Keratinocyte (primary cell): ENCODE measurements around the gene FXYD1. TPM values are rescaled to one million over a fixed set of nuclear protein-coding genes. Genes with fewer than 3 reads are reported as not detected.

Experiments
- DNase-seq: peaks from one replicate; pipeline ENCODE4 v3.0.0-alpha.2; 2011; ENCODE audit warnings: low read depth, missing footprints, low spot score
- FAIRE-seq: peaks from 2 replicates; lab custom pipeline; 2011; peaks lifted over from hg19 to GRCh38; lab: Jason Lieb, UNC
- H2AFZ ChIP-seq: 2 replicates; pipeline ENCODE4 v1.6.0; 2012; ENCODE audit warnings: low read length, control low read depth, inconsistent platforms; ENCODE audit not compliant: control insufficient read depth
- H3K27ac ChIP-seq: 2 replicates; pipeline ENCODE4 v1.5.1; 2011; ENCODE audit warnings: low read length; ENCODE audit not compliant: control insufficient read depth, insufficient read depth
- H3K27me3 ChIP-seq: 3 replicates; pipeline ENCODE4 v1.6.0; 2011; ENCODE audit warnings: low read length; ENCODE audit not compliant: control insufficient read depth, insufficient read depth; ENCODE audit errors: extremely low read depth
- H3K36me3 ChIP-seq, 2 experiments: 2 replicates in 1 of 2; 3 replicates in 1 of 2; pipeline ENCODE4 v1.5.1; 2011; ENCODE audit warnings: low read length in 2 of 2, mild to moderate bottlenecking in 1 of 2; ENCODE audit not compliant: control insufficient read depth in 2 of 2, insufficient read depth in 2 of 2; ENCODE audit errors: extremely low read depth in 1 of 2
- H3K4me1 ChIP-seq: 3 replicates; pipeline ENCODE4 v1.5.1; 2011; ENCODE audit warnings: low read length; ENCODE audit not compliant: control insufficient read depth, insufficient read depth; ENCODE audit errors: extremely low read depth
- H3K4me2 ChIP-seq: 3 replicates; pipeline ENCODE4 v1.6.0; 2011; ENCODE audit warnings: low read depth, low read length; ENCODE audit not compliant: control insufficient read depth, insufficient read depth; ENCODE audit errors: extremely low read depth
- H3K4me3 ChIP-seq, 3 experiments: fragments of 200-600 bp in 1 of 3; sonication (generic) in 1 of 3; 2 replicates in 2 of 3; 3 replicates in 1 of 3; pipeline ENCODE4 v1.5.1; 2011 to 2016; ENCODE audit warnings: low read length in 3 of 3, mild to moderate bottlenecking in 3 of 3, control low read depth in 2 of 3, inconsistent platforms in 1 of 3, low read depth in 1 of 3, mixed read lengths in 1 of 3, mixed run types in 1 of 3, moderate library complexity in 1 of 3; ENCODE audit not compliant: control insufficient read depth in 2 of 3, insufficient read depth in 2 of 3; ENCODE audit errors: extremely low read depth in 1 of 3
- H3K79me2 ChIP-seq: 2 replicates; pipeline ENCODE4 v1.6.0; 2012; ENCODE audit warnings: low read length; ENCODE audit not compliant: control insufficient read depth, insufficient read depth
- H3K9ac ChIP-seq: 3 replicates; pipeline ENCODE4 v1.6.0; 2011; ENCODE audit warnings: low read length; ENCODE audit not compliant: control insufficient read depth, insufficient read depth; ENCODE audit errors: extremely low read depth
- H3K9me1 ChIP-seq: 3 replicates; pipeline ENCODE4 v1.6.0; 2011; ENCODE audit warnings: low read length; ENCODE audit not compliant: control insufficient read depth, insufficient read depth; ENCODE audit errors: extremely low read depth
- H3K9me3 ChIP-seq: 2 replicates; pipeline ENCODE4 v1.5.1; 2012; ENCODE audit warnings: low read depth, low read length; ENCODE audit not compliant: control insufficient read depth
- H4K20me1 ChIP-seq: 3 replicates; pipeline ENCODE4 v1.6.0; 2011; ENCODE audit warnings: low read length; ENCODE audit not compliant: control insufficient read depth, insufficient read depth; ENCODE audit errors: extremely low read depth
- CTCF ChIP-seq, 3 experiments: IDR thresholded peaks in 1 of 3; conservative IDR thresholded peaks in 1 of 3; optimal IDR thresholded peaks in 1 of 3; 2 replicates in 2 of 3; 3 replicates in 1 of 3; pipeline versions ENCODE3 to v1.5.1; 2011; ENCODE audit warnings: low read length in 3 of 3, mild to moderate bottlenecking in 3 of 3, moderate library complexity in 2 of 3, control low read depth in 1 of 3, inconsistent platforms in 1 of 3; ENCODE audit not compliant: insufficient read depth in 2 of 3; ENCODE audit errors: extremely low read depth in 1 of 3
- EZH2 ChIP-seq: IDR thresholded peaks from one replicate; pipeline ENCODE4 v1.6.1; 2012; ENCODE audit warnings: inconsistent platforms, mild to moderate bottlenecking, low read length, moderate library complexity
- dilution Hi-C: fragments of 300-500 bp; cut with MboI; formaldehyde crosslinking; loops from one replicate; pipeline ENCODE4 v1.7.0; 2020; ENCODE audit warnings: low sequenced_read_pairs; ENCODE audit not compliant: extremely low pct_ligation_motif_present
- polyA plus RNA-seq, 5 experiments: library from polyadenylated mRNA; depleted of rRNA in 3 of 5; stranded (reverse) in 3 of 5; stranded (forward) in 1 of 5; unstranded in 1 of 5; fragments of >200 nt; gene quantifications; 1 replicate in 1 of 5; 2 replicates in 3 of 5; 3 replicates in 1 of 5; pipeline versions ENCODE4 v1.2.1 to v1.2.3, GENCODE V29; 2011 to 2012; ENCODE audit warnings: missing spikeins in 2 of 5, low read depth in 1 of 5, low replicate concordance in 1 of 5

Gene FXYD1
- polyA plus RNA-seq, 1 donor (not counting 4 experiments of a cell fraction or from before 2014, with no cell fraction given) = 0.14 TPM

GRCh38 chr19:35125749-35126623, 12.6 kb upstream of the FXYD1 start:
- no peak overlapping the region for H3K4me3 ChIP-seq
- TF ChIP-seq EZH2 (no peak), CTCF (optimal IDR thresholded peaks at IDR 0.05 in 1 of 3, IDR thresholded peaks at IDR 0.05 in 1 of 3, conservative IDR thresholded peaks at IDR 0.05 in 1 of 3; ENCODE audit: extremely low read depth in 1 of 3, insufficient read depth in 2 of 3, low read length in 3 of 3) (no peak)
- H3K4me2 ChIP-seq = peak overlapping the region; percentile 6
- FAIRE-seq = no peak
- peaks cover 4% of the 10 kb centered on the region for H3K79me2 ChIP-seq
- no peak overlapping the region for H3K27ac ChIP-seq
- H4K20me1 ChIP-seq = no peaks in the 10 kb centered on the region
- no peaks in the 10 kb centered on the region for H3K9me3 ChIP-seq
- no peak overlapping the region for H2AFZ ChIP-seq
- peaks cover 5 to 7% of the 10 kb centered on the region in 2 experiments for H3K36me3 ChIP-seq
- DNase-seq = no peak
- H3K9me1 ChIP-seq = no peaks in the 10 kb centered on the region
- no peaks in the 10 kb centered on the region for H3K27me3 ChIP-seq
- dilution Hi-C loops = no loop called here
- no peak overlapping the region for H3K9ac ChIP-seq
- H3K4me1 ChIP-seq = peaks cover 57% of the 10 kb centered on the region

DNA sequence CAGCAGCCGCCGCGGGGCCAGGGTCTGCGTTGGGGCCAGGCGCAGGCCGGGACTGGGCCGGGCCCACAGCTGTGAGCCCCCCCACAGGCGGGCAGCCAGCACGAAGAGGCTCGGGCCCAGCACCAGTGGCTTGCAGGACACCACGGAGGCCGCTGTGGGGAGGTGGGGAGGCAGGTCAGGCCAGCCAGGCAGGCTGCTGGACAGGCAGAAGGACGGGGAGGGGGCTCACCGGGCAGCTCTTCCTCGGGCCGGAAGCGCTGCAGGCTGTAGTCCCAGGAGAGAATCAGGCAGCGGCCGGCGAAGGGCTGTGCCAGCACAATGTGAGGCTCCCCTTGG, 12.0 kb upstream of the FXYD1 start:
- H3K27me3 ChIP-seq = no peaks in the 10 kb centered on the region
- H3K79me2 ChIP-seq = no peaks in the 10 kb centered on the region
- no peak for TF ChIP-seq CTCF (optimal IDR thresholded peaks at IDR 0.05 in 1 of 3, IDR thresholded peaks at IDR 0.05 in 1 of 3, conservative IDR thresholded peaks at IDR 0.05 in 1 of 3; ENCODE audit: extremely low read depth in 1 of 3, insufficient read depth in 2 of 3, low read length in 3 of 3)
- no peak for TF ChIP-seq EZH2
- H3K4me1 ChIP-seq = peaks cover 51% of the 10 kb centered on the region
- FAIRE-seq = no peak
- no peak overlapping the region for H3K4me2 ChIP-seq
- H4K20me1 ChIP-seq = no peaks in the 10 kb centered on the region
- H3K9me1 ChIP-seq = no peaks in the 10 kb centered on the region
- no peak overlapping the region for H3K9ac ChIP-seq
- no peak overlapping the region for H3K27ac ChIP-seq
- H2AFZ ChIP-seq = no peak overlapping the region
- no peak overlapping the region for H3K4me3 ChIP-seq
- H3K36me3 ChIP-seq = peaks cover under 1 to 2% of the 10 kb centered on the region in 2 experiments
- no peak for DNase-seq
- H3K9me3 ChIP-seq = no peaks in the 10 kb centered on the region
- dilution Hi-C loops = no loop called here
